ENCODE data around the gene FBLN7. TPM values are rescaled to one million over a fixed set of nuclear protein-coding genes. Genes with fewer than 3 reads are reported as not detected.

Gene FBLN7
- total RNA-seq, 1 experiment from 2014 or later = 0.73 TPM

DNA sequence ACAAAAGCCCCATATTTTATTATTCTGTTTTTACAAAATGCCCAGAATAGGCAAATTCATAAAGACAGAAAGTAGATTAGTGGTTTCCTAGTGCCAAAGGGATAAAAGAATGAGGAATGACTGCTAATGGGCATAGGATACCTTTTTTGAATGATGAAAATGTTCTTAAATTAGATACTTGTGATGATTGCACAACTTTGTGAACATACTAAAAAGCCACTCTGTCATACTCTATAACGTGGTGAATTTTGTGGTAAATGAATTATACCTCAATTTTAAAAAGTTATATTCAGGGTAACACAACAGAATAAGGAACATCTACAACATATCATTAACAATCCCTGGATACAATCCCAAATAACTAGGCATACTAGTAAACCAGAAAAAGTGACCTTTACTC lies 9.1 kb upstream of the FBLN7 start:
- BruUV-seq (replicated peaks) = no TSS peak

DNA sequence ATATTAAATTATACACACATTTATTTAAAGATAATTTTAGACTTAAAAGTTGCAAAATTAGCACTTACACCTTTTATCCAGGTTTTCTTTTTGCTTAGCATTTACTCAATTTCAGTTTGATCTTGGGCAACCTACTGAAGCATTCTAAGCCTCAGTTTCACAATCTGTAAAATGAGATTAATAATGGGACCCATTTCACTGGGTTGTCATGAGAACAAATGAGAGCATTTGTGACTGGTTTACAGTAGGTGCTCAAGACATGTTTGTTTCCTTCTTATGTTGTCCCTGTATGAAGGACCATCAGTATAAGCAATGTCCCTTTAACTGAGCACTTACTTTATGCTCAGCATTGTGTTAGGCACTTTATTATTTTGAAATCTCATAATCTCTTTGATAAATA lies 4.8 kb upstream of the FBLN7 start:
- CTCF ChIA-PET = no interaction called here
- H3K36me3 Mint-ChIP-seq (ENCODE audit: insufficient read depth, unreplicated experiment) = peaks cover 10% of the 10 kb centered on the region
- DNase-seq = no peak
- H3K27ac Mint-ChIP-seq (ENCODE audit: unreplicated experiment) = no peak overlapping the region
- no TSS peak for BruUV-seq (replicated peaks)
- H3K9me3 Mint-ChIP-seq (ENCODE audit: low read depth, unreplicated experiment) = no peaks in the 10 kb centered on the region
- intact Hi-C loops (cut with micrococcal nuclease; ENCODE audit: unreplicated experiment) = no loop called here
- H3K27me3 Mint-ChIP-seq (ENCODE audit: unreplicated experiment) = no peaks in the 10 kb centered on the region
- TF ChIP-seq, protein P1, sequence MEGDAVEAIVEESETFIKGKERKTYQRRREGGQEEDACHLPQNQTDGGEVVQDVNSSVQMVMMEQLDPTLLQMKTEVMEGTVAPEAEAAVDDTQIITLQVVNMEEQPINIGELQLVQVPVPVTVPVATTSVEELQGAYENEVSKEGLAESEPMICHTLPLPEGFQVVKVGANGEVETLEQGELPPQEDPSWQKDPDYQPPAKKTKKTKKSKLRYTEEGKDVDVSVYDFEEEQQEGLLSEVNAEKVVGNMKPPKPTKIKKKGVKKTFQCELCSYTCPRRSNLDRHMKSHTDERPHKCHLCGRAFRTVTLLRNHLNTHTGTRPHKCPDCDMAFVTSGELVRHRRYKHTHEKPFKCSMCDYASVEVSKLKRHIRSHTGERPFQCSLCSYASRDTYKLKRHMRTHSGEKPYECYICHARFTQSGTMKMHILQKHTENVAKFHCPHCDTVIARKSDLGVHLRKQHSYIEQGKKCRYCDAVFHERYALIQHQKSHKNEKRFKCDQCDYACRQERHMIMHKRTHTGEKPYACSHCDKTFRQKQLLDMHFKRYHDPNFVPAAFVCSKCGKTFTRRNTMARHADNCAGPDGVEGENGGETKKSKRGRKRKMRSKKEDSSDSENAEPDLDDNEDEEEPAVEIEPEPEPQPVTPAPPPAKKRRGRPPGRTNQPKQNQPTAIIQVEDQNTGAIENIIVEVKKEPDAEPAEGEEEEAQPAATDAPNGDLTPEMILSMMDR (IDR thresholded peaks at IDR 0.05; ENCODE audit: unreplicated experiment) = no peak
- no peak overlapping the region for H3K4me3 Mint-ChIP-seq (ENCODE audit: low read depth, unreplicated experiment)
- no peaks in the 10 kb centered on the region for H3K4me1 Mint-ChIP-seq (ENCODE audit: low read depth, unreplicated experiment)

More for the DNA sequence above, 9.1 kb upstream of the FBLN7 start:
- peaks cover 3% of the 10 kb centered on the region for H3K9me3 Mint-ChIP-seq (ENCODE audit: low read depth, unreplicated experiment)
- H3K27ac Mint-ChIP-seq (ENCODE audit: unreplicated experiment) = no peak overlapping the region
- intact Hi-C loops (cut with micrococcal nuclease; ENCODE audit: unreplicated experiment) = no loop called here
- TF ChIP-seq, protein P1 (IDR thresholded peaks at IDR 0.05; ENCODE audit: unreplicated experiment) = no peak
- H3K27me3 Mint-ChIP-seq (ENCODE audit: unreplicated experiment) = no peaks in the 10 kb centered on the region
- H3K4me1 Mint-ChIP-seq (ENCODE audit: low read depth, unreplicated experiment) = no peaks in the 10 kb centered on the region
- H3K36me3 Mint-ChIP-seq (ENCODE audit: insufficient read depth, unreplicated experiment) = no peaks in the 10 kb centered on the region
- H3K4me3 Mint-ChIP-seq (ENCODE audit: low read depth, unreplicated experiment) = no peak overlapping the region
- CTCF ChIA-PET = no interaction called here
- no peak for DNase-seq

DNA sequence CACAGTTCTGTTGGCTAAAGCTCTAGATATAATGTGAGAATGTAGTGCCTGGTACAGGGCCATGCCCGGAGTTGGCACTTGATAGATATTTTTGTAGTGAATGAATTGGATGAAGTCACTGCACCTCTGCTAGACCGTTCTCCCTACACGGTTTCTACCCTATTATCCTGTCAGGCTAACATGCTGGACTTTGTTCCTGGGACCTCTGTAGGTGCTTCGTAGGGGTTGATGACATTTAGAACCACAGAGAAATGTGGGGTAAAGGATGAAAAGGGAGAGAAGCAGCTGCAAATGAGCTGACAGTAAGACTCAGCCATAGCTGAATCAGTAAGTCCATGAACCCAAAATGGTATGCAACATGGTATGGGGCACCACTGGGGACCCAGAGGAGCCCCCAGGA lies 4.1 kb upstream of the FBLN7 start:
- Mint-ChIP-seq H3K27me3 (ENCODE audit: unreplicated experiment) (no peaks in the 10 kb centered on the region), H3K4me3 (ENCODE audit: low read depth, unreplicated experiment) (no peak overlapping the region), H3K9me3 (ENCODE audit: low read depth, unreplicated experiment) (no peaks in the 10 kb centered on the region), H3K36me3 (ENCODE audit: insufficient read depth, unreplicated experiment) (peaks cover 10% of the 10 kb centered on the region), H3K27ac (ENCODE audit: unreplicated experiment) (no peak overlapping the region), H3K4me1 (ENCODE audit: low read depth, unreplicated experiment) (no peaks in the 10 kb centered on the region)
- CTCF ChIA-PET = no interaction called here
- DNase-seq = no peak
- TF ChIP-seq, protein P1 (IDR thresholded peaks at IDR 0.05; ENCODE audit: unreplicated experiment) = no peak
- no TSS peak for BruUV-seq (replicated peaks)
- intact Hi-C loops (cut with micrococcal nuclease; ENCODE audit: unreplicated experiment) = no loop called here

DNA sequence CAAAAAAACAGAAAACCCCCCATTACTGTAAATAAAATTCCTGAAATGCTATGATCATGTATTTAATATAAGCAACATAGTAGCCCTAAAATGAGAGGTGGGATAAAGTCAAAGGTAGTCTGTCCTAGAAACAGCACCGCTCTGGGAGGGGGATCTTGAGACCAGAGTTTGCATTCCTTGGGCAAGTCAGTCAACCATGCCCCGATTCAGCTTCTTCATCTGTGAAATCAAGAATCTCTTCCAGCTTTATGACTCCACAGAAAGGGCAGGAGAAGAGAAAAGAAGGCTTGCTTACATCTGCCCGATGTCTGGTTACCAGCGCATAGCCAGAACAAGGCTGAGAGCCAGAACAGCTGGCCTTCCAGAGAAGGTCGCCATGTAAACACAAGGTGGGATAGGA lies 2.1 kb upstream of the FBLN7 start:
- Mint-ChIP-seq H3K27me3 (ENCODE audit: unreplicated experiment) (no peaks in the 10 kb centered on the region), H3K9me3 (ENCODE audit: low read depth, unreplicated experiment) (no peaks in the 10 kb centered on the region), H3K27ac (ENCODE audit: unreplicated experiment) (no peak overlapping the region), H3K4me3 (ENCODE audit: low read depth, unreplicated experiment) (no peak overlapping the region), H3K36me3 (ENCODE audit: insufficient read depth, unreplicated experiment) (peaks cover 10% of the 10 kb centered on the region), H3K4me1 (ENCODE audit: low read depth, unreplicated experiment) (no peaks in the 10 kb centered on the region)
- no TSS peak for BruUV-seq (replicated peaks)
- TF ChIP-seq, protein P1 (IDR thresholded peaks at IDR 0.05; ENCODE audit: unreplicated experiment) = no peak
- CTCF ChIA-PET = no interaction called here
- DNase-seq = no peak
- intact Hi-C loops (cut with micrococcal nuclease; ENCODE audit: unreplicated experiment) = no loop called here

Measured in Calu3 (cell line).